OCI-LY7 (cell line): ENCODE results near the gene FYB2.

Experiments
- CTCF ChIP-seq: fragments of 200-600 bp; sonication (generic); conservative IDR thresholded peaks from 2 replicates; pipeline ENCODE4 v1.5.1; 2014; ENCODE audit warnings: mild to moderate bottlenecking, antibody characterized with exemption, low read length, moderate library complexity, mixed read lengths
- EZH2phosphoT487 ChIP-seq: fragments of 200-600 bp; sonication (generic); IDR thresholded peaks from 2 replicates; pipeline ENCODE4 v1.6.1; 2018; ENCODE audit warnings: low read depth, borderline replicate concordance, mild to moderate bottlenecking, mixed run types, antibody characterized with exemption, low read length, moderate library complexity, mixed read lengths

- no peak for TF ChIP-seq CTCF
- TF ChIP-seq EZH2phosphoT487, result no peak
These were observed 47.5 kb upstream of the FYB2 start for GRCh38 chr1:56866656-56867055.
